ENCODE measurements around the gene DENND2D.

GRCh38 chr1:111196213-111196612, 4.2 kb downstream of the DENND2D start:
- TF ChIP-seq CTCF (conservative IDR thresholded peaks at IDR 0.05; ENCODE audit: low read depth in 2 of 2) = no peak
- no peak for TF ChIP-seq REST (IDR thresholded peaks at IDR 0.05; ENCODE audit: unreplicated experiment)
- no peak for TF ChIP-seq POLR2AphosphoS5 (IDR thresholded peaks at IDR 0.05; ENCODE audit: low read depth)
- no peak for TF ChIP-seq EZH2 (IDR thresholded peaks at IDR 0.05; ENCODE audit: low read depth, unreplicated experiment)
- TF ChIP-seq EZH2phosphoT487 (IDR thresholded peaks at IDR 0.05; ENCODE audit: unreplicated experiment) = no peak
- no peak for TF ChIP-seq CREB1 (CRISPR knock-in tag; IDR thresholded peaks at IDR 0.05; ENCODE audit: low read depth)
- TF ChIP-seq ZNF114 (CRISPR knock-in tag; IDR thresholded peaks at IDR 0.05) = no peak
- TF ChIP-seq ZNF331 (CRISPR knock-in tag; IDR thresholded peaks at IDR 0.05; ENCODE audit: low read depth) = no peak
- TF ChIP-seq JUNB (IDR thresholded peaks at IDR 0.05; ENCODE audit: unreplicated experiment) = no peak
- TF ChIP-seq STAT1 (IDR thresholded peaks at IDR 0.05; ENCODE audit: unreplicated experiment) = no peak
- TF ChIP-seq NANOG (IDR thresholded peaks at IDR 0.05; ENCODE audit: borderline replicate concordance) = no peak
- no peak for TF ChIP-seq ZNF462 (CRISPR knock-in tag; IDR thresholded peaks at IDR 0.05)
- TF ChIP-seq, protein P1, sequence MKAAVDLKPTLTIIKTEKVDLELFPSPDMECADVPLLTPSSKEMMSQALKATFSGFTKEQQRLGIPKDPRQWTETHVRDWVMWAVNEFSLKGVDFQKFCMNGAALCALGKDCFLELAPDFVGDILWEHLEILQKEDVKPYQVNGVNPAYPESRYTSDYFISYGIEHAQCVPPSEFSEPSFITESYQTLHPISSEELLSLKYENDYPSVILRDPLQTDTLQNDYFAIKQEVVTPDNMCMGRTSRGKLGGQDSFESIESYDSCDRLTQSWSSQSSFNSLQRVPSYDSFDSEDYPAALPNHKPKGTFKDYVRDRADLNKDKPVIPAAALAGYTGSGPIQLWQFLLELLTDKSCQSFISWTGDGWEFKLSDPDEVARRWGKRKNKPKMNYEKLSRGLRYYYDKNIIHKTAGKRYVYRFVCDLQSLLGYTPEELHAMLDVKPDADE (IDR thresholded peaks at IDR 0.05) = no peak
